Neural cell (in vitro differentiated cells): ENCODE data around the gene CHCHD2.

Source experiments
- EP300 ChIP-seq: fragments of 450-650 bp; conservative IDR thresholded peaks from 2 replicates; pipeline ENCODE4 v1.6.1; 2014; ENCODE audit warnings: antibody characterized with exemption, mild to moderate bottlenecking, moderate library complexity; ENCODE audit not compliant: poor library complexity, severe bottlenecking
- EZH2 ChIP-seq: fragments of 200-600, 300-800 bp; shearing (Covaris generic), sonication (generic); IDR thresholded peaks from 2 replicates; pipeline ENCODE4 v1.6.1; 2014; ENCODE audit warnings: antibody characterized with exemption, low read length, borderline replicate concordance, mild to moderate bottlenecking; ENCODE audit not compliant: insufficient read depth, poor library complexity, severe bottlenecking
- POLR2AphosphoS5 ChIP-seq: IDR thresholded peaks from 2 replicates; pipeline ENCODE4 v1.6.1; 2012
- RAD21 ChIP-seq: fragments of 450-650 bp; conservative IDR thresholded peaks from 2 replicates; pipeline ENCODE4 v1.6.1; 2014; ENCODE audit warnings: antibody characterized with exemption, mild to moderate bottlenecking, moderate library complexity
- REST ChIP-seq: IDR thresholded peaks from 2 replicates; pipeline ENCODE4 v1.6.1; 2012; ENCODE audit warnings: borderline replicate concordance
- SMC3 ChIP-seq: fragments of 450-650 bp; conservative IDR thresholded peaks from 2 replicates; pipeline ENCODE4 v1.6.1; 2014; ENCODE audit warnings: antibody characterized with exemption, mild to moderate bottlenecking, moderate library complexity; ENCODE audit not compliant: poor library complexity
- TAF1 ChIP-seq: IDR thresholded peaks from 2 replicates; pipeline ENCODE4 v1.6.1; 2012; ENCODE audit warnings: low read depth
- TF ChIP-seq, protein P1 (sequence below): fragments of 450-650 bp; IDR thresholded peaks from 2 replicates; pipeline ENCODE4 v1.5.1; 2014; ENCODE audit warnings: antibody characterized with exemption, mild to moderate bottlenecking, moderate library complexity; ENCODE audit not compliant: poor library complexity, severe bottlenecking

DNA sequence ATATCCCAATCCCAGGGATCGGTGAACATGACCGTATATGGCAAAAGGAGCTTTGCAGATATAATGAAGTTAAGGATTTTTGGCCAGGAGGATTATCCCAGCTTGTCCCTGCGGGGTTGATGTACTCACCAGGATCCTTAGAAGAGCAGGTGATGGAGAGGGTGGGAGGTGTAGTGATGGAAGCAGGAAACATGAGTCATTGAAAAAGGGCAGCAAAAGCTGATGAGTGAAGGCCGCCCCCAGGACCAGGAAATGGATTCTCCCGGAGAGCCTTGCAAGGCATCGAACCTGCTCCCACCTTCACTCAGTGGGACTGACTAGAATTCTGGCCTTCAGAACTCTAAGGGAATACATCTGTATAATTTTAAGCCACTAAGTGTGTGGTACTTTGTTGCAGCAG is 15.2 kb upstream of the CHCHD2 start:
- no peak for TF ChIP-seq TAF1
- TF ChIP-seq REST: no peak
- no peak for TF ChIP-seq EZH2
- TF ChIP-seq, protein P1, sequence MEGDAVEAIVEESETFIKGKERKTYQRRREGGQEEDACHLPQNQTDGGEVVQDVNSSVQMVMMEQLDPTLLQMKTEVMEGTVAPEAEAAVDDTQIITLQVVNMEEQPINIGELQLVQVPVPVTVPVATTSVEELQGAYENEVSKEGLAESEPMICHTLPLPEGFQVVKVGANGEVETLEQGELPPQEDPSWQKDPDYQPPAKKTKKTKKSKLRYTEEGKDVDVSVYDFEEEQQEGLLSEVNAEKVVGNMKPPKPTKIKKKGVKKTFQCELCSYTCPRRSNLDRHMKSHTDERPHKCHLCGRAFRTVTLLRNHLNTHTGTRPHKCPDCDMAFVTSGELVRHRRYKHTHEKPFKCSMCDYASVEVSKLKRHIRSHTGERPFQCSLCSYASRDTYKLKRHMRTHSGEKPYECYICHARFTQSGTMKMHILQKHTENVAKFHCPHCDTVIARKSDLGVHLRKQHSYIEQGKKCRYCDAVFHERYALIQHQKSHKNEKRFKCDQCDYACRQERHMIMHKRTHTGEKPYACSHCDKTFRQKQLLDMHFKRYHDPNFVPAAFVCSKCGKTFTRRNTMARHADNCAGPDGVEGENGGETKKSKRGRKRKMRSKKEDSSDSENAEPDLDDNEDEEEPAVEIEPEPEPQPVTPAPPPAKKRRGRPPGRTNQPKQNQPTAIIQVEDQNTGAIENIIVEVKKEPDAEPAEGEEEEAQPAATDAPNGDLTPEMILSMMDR: no peak
- TF ChIP-seq EP300: no peak
- TF ChIP-seq RAD21: no peak
- TF ChIP-seq SMC3: no peak
- TF ChIP-seq POLR2AphosphoS5: no peak
